Mesothelial cell of epicardium (in vitro differentiated cells): ENCODE results near the gene LSM4. TPM values are rescaled to one million over a fixed set of nuclear protein-coding genes. Genes with fewer than 3 reads are reported as not detected.
A peak's percentile ranks its signal among the peaks of the same experiment; 100 is the strongest.

Source experiments
- DNase-seq, 2 experiments: peaks; one replicate each; pipeline ENCODE4 v3.0.0; 2021; ENCODE audit warnings: low spot score in 2 of 2; ENCODE audit not compliant: unreplicated experiment in 2 of 2
- H3K27ac Mint-ChIP-seq: 2 replicates; pipeline ENCODE4 v1.8.0; 2021; ENCODE audit warnings: mixed read lengths
- H3K27me3 Mint-ChIP-seq: 2 replicates; pipeline ENCODE4 v1.8.0; 2021; ENCODE audit warnings: low read depth, mixed read lengths
- H3K36me3 Mint-ChIP-seq: 2 replicates; pipeline ENCODE4 v1.8.0; 2021; ENCODE audit warnings: mixed read lengths
- H3K4me1 Mint-ChIP-seq: 2 replicates; pipeline ENCODE4 v1.8.0; 2021; ENCODE audit warnings: mixed read lengths
- H3K4me3 Mint-ChIP-seq: 2 replicates; pipeline ENCODE4 v1.8.0; 2021; ENCODE audit warnings: mild to moderate bottlenecking, moderate library complexity, mixed read lengths
- H3K9me3 Mint-ChIP-seq: 2 replicates; pipeline ENCODE4 v1.8.0; 2021; ENCODE audit warnings: mixed read lengths
- CTCF ChIP-seq: fragments of 200-600 bp; sonication (generic); IDR thresholded peaks from one replicate; pipeline ENCODE4 v1.5.0; 2021; ENCODE audit warnings: antibody characterized with exemption; ENCODE audit not compliant: unreplicated experiment
- microRNA-seq: library from miRNA; unstranded; fragments of <30 nt; microRNA quantifications from one replicate; pipeline ENCODE4 v1.2.0, GENCODE V29; 2021; ENCODE audit warnings: inconsistent platforms, mixed read lengths
- total RNA-seq: library from RNA; stranded (reverse); gene quantifications from 3 replicates; pipeline ENCODE4 v1.2.1, GENCODE V29; 2021

Gene LSM4
- total RNA-seq, 1 donor from 2014 or later = 112 TPM

- H3K36me3 Mint-ChIP-seq = peaks cover 17% of the 10 kb centered on the region
- H3K9me3 Mint-ChIP-seq = no peaks in the 10 kb centered on the region
- H3K4me3 Mint-ChIP-seq = no peak overlapping the region
- H3K4me1 Mint-ChIP-seq = no peaks in the 10 kb centered on the region
- no peak for DNase-seq
- H3K27me3 Mint-ChIP-seq = no peaks in the 10 kb centered on the region
- no peak overlapping the region for H3K27ac Mint-ChIP-seq
- TF ChIP-seq CTCF = no peak
Observed at GRCh38 chr19:18261474-18261873, 61.4 kb downstream of the LSM4 start.

DNA sequence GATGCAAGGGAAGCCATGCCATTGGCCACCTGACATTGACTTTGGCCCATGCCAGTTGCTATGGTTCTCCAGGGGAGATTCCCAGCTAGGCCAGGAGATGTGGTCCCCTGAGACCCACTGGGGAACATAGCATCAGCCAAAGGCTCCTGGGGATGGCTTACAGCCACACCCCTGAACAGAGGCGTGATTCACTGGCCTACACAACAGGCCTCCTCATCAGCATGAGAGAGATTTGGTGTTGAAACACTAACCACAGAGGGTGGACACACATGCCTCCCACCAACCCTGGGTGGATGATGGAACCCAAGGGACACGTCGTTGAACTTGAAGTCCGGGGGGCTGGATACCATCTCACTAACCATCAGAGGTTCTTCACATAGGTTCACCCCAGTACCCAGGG is 63.0 kb downstream of the LSM4 start:
- H3K27me3 Mint-ChIP-seq = peaks cover 4% of the 10 kb centered on the region
- H3K4me1 Mint-ChIP-seq = no peaks in the 10 kb centered on the region
- no peak overlapping the region for H3K27ac Mint-ChIP-seq
- H3K36me3 Mint-ChIP-seq = peaks cover 10% of the 10 kb centered on the region
- no peak for TF ChIP-seq CTCF
- no peaks in the 10 kb centered on the region for H3K9me3 Mint-ChIP-seq
- H3K4me3 Mint-ChIP-seq = no peak overlapping the region
- no peak for DNase-seq

DNA sequence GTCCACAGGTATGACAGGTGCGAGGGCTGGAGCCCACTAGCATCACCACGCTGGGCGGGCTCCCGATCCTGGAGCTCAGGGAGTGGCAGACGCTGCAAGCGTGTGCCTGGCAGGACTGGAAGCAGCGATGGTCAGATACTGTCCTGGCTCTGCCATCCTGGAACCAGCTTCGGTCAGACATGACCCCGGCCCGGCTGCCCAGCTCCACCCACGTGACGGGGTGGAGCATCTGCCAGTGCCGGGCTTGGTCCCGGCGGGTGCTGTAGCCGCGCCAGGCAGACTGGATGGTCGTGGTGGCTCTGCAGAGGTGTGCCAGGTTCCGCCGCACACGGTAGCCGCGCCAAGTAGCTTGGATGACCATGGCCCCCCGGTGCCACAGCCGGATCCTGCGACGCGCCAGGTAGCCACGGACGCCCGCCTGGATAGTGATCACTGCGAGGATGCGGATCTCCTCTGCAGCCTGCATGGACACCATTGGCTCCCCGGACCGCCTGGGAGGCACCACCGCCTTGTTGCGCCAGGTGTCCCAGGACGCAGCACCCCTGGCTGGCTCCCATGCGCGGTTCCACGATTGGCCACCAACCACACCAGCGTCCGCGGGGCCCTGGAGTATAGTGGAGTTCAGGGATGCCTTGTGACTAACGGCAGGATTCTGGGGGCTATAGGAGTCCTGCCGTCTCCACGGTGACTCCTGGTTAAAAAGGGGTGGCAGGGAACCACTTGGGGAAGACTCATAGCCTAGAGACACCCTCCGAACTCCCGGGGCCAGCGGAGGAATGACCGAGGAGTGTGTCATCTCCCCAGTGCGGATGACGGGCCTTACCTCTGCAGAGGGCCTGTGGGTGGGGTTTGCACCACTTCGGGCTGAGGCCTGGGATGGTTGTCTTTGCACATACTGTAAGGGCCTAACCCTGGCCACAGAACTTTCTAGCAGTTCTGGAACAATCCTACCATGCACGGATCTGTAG is 65.1 kb downstream of the LSM4 start:
- no peak for TF ChIP-seq CTCF
- H3K4me1 Mint-ChIP-seq = no peaks in the 10 kb centered on the region
- H3K27ac Mint-ChIP-seq = no peak overlapping the region
- DNase-seq = no peak
- H3K36me3 Mint-ChIP-seq = peaks cover 8% of the 10 kb centered on the region
- peaks cover 22% of the 10 kb centered on the region for H3K27me3 Mint-ChIP-seq
- H3K9me3 Mint-ChIP-seq = no peaks in the 10 kb centered on the region
- no peak overlapping the region for H3K4me3 Mint-ChIP-seq

Small RNAs within 50 kb of the gene (microRNA-seq; reads per million reads assigned to microRNA genes)
- 11.1 reads per million, percentile 34 among the genes with 10 or more reads in this experiment for gene MIR3188

Other genes with a start within 250 kb of the LSM4 start
- not detected in 3 replicates for gene IL12RB1, start 236.1 kb downstream of the LSM4 start, total RNA-seq
- 15.0 to 17.0 TPM (median 16.0 TPM) in 3 replicates for gene MAST3, start 225.3 kb downstream of the LSM4 start, total RNA-seq
- gene PIK3R2, start 169.9 kb downstream of the LSM4 start, total RNA-seq = 90.4 to 95.5 TPM (median 94.7 TPM) in 3 replicates
- gene IFI30, start 149.3 kb downstream of the LSM4 start, total RNA-seq = 0.32 to 2.0 TPM (median 0.36 TPM) in 3 replicates
- 7.7 to 9.5 TPM (median 8.2 TPM) in 3 replicates for gene MPV17L2, start 129.9 kb downstream of the LSM4 start, total RNA-seq
- gene RAB3A, start 119.0 kb downstream of the LSM4 start, total RNA-seq = 5.9 to 6.7 TPM (median 6.4 TPM) in 3 replicates
- gene PDE4C, start 96.6 kb downstream of the LSM4 start, total RNA-seq = 0.70 to 1.4 TPM (median 0.93 TPM) in 3 replicates
- 14.8 to 17.1 TPM (median 16.8 TPM) in 3 replicates for gene IQCN, start 48.6 kb downstream of the LSM4 start, total RNA-seq
- 274 to 284 TPM (median 276 TPM) in 3 replicates for gene JUND, start 41.5 kb downstream of the LSM4 start, total RNA-seq
- gene PGPEP1, start 17.5 kb upstream of the LSM4 start, total RNA-seq = 22.6 to 24.3 TPM (median 23.2 TPM) in 3 replicates
- 3.2 to 4.7 TPM (median 3.9 TPM) in 3 replicates for gene GDF15, start 63.1 kb upstream of the LSM4 start, total RNA-seq
- 0.18 to 0.29 TPM in 2 of 3 replicates, not detected in the other for gene LRRC25, start 74.5 kb upstream of the LSM4 start, total RNA-seq
- 120 to 123 TPM (median 121 TPM) in 3 replicates for gene SSBP4, start 96.3 kb upstream of the LSM4 start, total RNA-seq
- 795 to 833 TPM (median 826 TPM) in 3 replicates for gene ISYNA1, start 115.1 kb upstream of the LSM4 start, total RNA-seq
- 16.4 to 19.2 TPM (median 18.7 TPM) in 3 replicates for gene ELL, start 199.0 kb upstream of the LSM4 start, total RNA-seq
- 245 to 250 TPM (median 247 TPM) in 3 replicates for gene FKBP8, start 220.5 kb upstream of the LSM4 start, total RNA-seq
- 79.7 to 82.2 TPM (median 80.3 TPM) in 3 replicates for gene KXD1, start 234.8 kb upstream of the LSM4 start, total RNA-seq
- gene UBA52, start 248.8 kb upstream of the LSM4 start, total RNA-seq = 846 to 875 TPM (median 857 TPM) in 3 replicates